GM06990 (cell line): ENCODE data around the gene CRTC1.

Experiments used
- DNase-seq: peaks from one replicate; pipeline ENCODE4 v3.0.0-alpha.2; 2011; ENCODE audit not compliant: insufficient read length; ENCODE audit errors: extremely low read depth
- H3K27me3 ChIP-seq: replicated peaks from 2 replicates; pipeline ENCODE4 v1.6.0; 2011; ENCODE audit warnings: low read length; ENCODE audit not compliant: control insufficient read depth, insufficient read depth
- H3K36me3 ChIP-seq: 2 replicates; pipeline ENCODE4 v1.5.1; 2011; ENCODE audit warnings: low read length; ENCODE audit not compliant: control insufficient read depth, insufficient read depth
- H3K4me3 ChIP-seq: replicated peaks from 2 replicates; pipeline ENCODE4 v1.5.1; 2011; ENCODE audit warnings: low read depth, mild to moderate bottlenecking, control low read depth, low read length
- TF ChIP-seq, protein P1 (sequence below): IDR thresholded peaks from 2 replicates; pipeline ENCODE4 v1.5.1; 2011; ENCODE audit warnings: low read length, control low read depth, mild to moderate bottlenecking, inconsistent platforms; ENCODE audit not compliant: insufficient read depth, poor library complexity, severe bottlenecking

CRTC1 gene

DNA sequence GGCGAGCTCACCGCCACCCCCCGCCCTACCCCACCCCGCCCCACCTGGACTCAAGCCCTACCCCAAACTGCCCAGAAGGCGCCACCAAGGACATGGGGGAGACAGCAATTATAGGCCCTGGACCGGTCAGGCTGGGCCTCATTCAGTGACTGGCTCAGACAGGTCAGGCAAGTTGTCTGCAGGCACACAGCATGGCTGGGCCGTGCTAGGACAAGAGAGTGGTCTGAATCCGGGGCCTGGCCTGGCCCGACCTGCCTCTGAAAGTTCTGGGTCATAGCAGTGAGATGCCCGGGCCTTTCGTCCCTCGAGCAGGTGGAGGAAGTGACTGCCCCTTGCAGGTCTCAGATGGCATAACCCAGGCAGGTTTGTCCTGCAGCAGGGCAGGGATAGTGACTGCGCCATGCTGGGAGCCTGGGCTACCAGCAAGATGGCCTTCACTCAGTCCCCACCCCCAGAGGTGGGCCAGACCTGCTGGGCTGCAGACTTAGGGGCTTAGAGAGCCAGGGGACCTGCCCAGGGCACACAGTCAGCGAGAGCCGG, 86.6 kb downstream of the CRTC1 start:
- no peaks in the 10 kb centered on the region for H3K27me3 ChIP-seq
- no peak for DNase-seq
- H3K4me3 ChIP-seq = no peak overlapping the region
- TF ChIP-seq, protein P1, sequence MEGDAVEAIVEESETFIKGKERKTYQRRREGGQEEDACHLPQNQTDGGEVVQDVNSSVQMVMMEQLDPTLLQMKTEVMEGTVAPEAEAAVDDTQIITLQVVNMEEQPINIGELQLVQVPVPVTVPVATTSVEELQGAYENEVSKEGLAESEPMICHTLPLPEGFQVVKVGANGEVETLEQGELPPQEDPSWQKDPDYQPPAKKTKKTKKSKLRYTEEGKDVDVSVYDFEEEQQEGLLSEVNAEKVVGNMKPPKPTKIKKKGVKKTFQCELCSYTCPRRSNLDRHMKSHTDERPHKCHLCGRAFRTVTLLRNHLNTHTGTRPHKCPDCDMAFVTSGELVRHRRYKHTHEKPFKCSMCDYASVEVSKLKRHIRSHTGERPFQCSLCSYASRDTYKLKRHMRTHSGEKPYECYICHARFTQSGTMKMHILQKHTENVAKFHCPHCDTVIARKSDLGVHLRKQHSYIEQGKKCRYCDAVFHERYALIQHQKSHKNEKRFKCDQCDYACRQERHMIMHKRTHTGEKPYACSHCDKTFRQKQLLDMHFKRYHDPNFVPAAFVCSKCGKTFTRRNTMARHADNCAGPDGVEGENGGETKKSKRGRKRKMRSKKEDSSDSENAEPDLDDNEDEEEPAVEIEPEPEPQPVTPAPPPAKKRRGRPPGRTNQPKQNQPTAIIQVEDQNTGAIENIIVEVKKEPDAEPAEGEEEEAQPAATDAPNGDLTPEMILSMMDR = no peak
- H3K36me3 ChIP-seq = no peaks in the 10 kb centered on the region

DNA sequence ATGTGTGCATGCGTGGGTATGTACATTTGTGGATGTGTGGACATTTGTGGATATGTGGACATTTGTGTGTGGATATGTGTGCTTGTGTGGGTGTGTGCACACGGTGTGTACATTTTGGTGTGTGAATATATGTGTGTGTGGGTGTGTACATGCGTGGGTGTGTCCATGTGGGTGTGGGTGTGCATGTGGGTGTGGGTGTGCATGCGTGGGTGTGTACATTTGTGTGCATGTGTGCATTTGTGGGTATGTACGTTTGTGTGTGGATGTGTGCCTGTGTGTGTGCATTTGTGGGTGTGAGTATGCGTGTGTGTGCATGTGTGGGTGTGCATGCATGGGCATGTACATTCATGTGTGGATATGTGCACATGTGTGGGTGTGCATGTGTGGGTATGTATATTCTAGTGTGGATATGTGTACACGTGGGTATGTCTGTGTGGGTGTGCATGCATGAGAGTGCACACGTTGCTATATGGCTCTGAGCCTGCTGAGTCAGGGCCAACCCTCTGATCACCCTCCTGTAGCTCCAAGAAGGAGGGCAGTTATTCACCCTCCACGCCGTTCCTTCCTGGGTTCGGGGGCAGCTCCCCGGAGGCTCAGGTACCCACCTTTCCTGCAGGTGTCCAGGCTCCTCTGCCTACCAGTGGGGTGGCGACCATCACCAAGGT, 87.3 kb downstream of the CRTC1 start:
- TF ChIP-seq, protein P1 = no peak
- Histone ChIP-seq H3K36me3 (no peaks in the 10 kb centered on the region), H3K27me3 (no peaks in the 10 kb centered on the region), H3K4me3 (no peak overlapping the region)
- DNase-seq = no peak

DNA sequence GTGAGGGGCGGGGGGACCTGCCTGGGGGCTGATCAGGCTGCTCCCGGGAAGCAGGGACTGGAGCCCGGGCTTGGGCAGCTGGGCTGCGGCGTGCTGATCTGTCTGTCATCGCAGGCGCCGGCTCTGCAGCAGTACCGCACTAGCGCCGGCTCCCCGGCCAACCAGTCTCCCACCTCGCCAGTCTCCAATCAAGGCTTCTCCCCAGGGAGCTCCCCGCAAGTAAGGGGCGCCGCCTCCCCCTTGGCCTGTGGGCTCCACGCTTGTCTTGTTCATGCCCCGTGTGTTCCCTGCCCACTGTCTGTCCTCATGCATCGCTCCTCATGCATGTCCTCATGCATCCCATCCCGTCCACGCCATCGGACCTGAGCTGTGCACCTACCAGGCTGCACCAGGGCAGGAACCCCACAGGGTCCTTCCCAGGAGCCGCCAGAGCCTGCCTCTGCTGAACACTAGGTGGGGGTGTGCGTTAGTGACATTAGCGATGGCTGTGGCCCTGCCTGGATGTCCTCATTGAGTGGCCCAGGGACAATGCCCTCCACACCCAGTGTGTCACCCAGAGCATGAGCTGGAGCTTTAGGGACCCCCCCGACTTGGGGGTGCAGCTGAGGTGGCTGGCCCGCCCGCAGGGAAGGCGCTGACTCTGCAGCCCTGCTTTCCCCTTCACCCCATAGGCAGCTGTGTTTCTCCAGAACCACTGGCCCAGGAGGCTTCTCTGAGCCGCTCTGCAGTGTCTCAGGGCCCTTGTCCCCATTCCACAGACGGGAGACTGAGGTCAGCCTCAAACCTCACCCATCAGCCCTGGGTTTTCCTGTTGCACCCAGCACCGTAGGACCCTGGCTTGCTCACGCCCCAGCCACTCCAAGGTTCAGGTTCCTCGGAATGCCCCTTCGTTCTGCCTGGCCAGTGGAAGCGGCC, 88.1 kb downstream of the CRTC1 start:
- no peaks in the 10 kb centered on the region for H3K27me3 ChIP-seq
- DNase-seq = no peak
- TF ChIP-seq, protein P1 = peak; percentile 41
- no peaks in the 10 kb centered on the region for H3K36me3 ChIP-seq
- H3K4me3 ChIP-seq = no peak overlapping the region

DNA sequence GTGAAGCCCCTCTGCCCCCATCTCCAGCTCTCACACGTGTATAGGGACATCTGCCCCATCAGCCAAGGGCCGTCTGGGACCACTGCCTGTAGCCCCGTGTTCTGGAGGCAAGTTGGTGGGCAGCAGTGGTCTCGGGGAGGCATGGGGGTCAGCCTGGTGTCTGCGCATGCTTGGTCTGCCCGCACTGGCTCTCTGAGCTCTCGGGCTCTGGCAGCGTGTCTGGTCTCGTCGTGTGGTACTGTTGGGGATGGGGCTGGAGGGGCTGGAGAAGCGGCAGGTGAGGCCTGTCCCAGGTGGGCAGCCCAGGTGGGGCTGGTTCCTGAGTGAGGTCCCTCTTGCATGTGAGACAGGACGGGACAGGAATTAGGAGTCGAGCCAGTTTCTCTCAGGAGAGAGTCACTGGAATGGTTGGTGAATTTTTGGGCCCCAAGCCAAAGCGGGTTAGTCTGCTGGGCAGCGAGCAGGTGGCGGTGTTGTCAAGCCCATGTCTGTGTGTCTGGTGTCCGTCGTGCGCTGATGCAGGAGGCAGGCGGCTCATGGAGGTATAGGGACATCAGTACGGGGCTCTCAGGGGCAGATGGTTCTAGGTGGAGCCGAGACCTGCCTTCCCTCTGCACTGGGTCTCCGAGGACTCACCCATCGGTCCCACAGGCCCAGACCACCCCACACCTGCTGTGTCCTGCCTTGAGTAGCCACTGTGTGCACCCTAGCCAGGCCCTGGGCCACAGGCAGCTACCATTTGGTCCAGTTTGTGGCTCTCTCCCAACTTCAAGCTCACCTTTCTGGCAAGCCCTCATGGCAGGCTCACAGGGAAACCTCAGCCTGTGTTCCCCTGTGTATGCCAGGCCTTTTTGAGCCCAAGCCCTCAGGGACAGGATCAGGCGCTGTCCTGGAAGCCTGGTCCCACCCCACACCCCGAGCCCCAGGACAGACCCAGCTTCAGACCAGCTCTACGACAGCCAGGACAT, 89.4 kb downstream of the CRTC1 start:
- TF ChIP-seq, protein P1 = no peak
- H3K36me3 ChIP-seq = no peaks in the 10 kb centered on the region
- H3K4me3 ChIP-seq = no peak overlapping the region
- no peak for DNase-seq
- H3K27me3 ChIP-seq = no peaks in the 10 kb centered on the region

DNA sequence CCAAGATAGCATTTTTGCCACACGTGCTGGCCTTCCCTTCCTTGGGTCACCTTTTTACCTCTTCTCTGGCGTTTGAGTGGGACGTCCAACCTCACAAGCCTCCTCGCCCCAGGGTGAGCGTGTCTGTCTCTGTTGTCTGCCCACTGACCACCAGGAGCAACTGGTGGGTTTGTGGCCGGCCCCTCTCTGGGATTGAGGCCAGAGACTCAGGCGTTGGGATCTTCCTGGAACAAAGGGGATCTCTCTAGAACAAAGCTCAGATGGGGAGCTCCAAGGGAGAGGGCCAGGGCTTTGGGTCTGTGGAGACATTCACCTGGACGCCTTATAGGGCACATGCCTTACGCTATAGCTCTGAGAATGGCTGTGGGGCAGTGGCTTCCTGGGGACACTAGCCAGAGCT, 90.2 kb downstream of the CRTC1 start:
- Histone ChIP-seq H3K36me3 (no peaks in the 10 kb centered on the region), H3K4me3 (no peak overlapping the region), H3K27me3 (no peaks in the 10 kb centered on the region)
- no peak for DNase-seq
- TF ChIP-seq, protein P1 = no peak
